Measurements from ENCODE around the gene CCR9.
"Not testable (repeated sequence)": the region's sequence is repeated elsewhere in the genome, so short reads cannot be mapped to it uniquely, and the experiment has no call there.

The CCR9 gene

GRCh38 chr3:45885979-45886705, at the start of gene CCR9:
Gene CCR9 (plus strand): TSS chr3:45886543. CDS start chr3:45894934, 8,391 bp downstream.
- Histone ChIP-seq H2AFZ (ENCODE audit: low read depth, low read length) (no peak within 1 kb of the TSS), H3K36me3 (ENCODE audit: insufficient read depth, low read length) (no peaks in the 10 kb centered on the region), H3K9me3 (ENCODE audit: low read length) (no peaks in the 10 kb centered on the region), H3K27me3 (ENCODE audit: insufficient read depth, low read length) (peaks cover 3% of the 10 kb centered on the region), H3K4me3 (ENCODE audit: low read length) (no peak within 1 kb of the TSS), H3K4me1 (ENCODE audit: insufficient read depth, low read length) (peaks cover 4% of the 10 kb centered on the region)

- H3K9me3 ChIP-seq (ENCODE audit: low read length) = no peaks in the 10 kb centered on the region
- H3K36me3 ChIP-seq (ENCODE audit: insufficient read depth, low read length) = peaks cover 23% of the 10 kb centered on the region
- peaks cover 10% of the 10 kb centered on the region for H3K4me1 ChIP-seq (ENCODE audit: insufficient read depth, low read length)
- no peak overlapping the region for H3K4me3 ChIP-seq (ENCODE audit: low read length)
- no peak overlapping the region for H2AFZ ChIP-seq (ENCODE audit: low read depth, low read length)
- H3K27me3 ChIP-seq (ENCODE audit: insufficient read depth, low read length) = no peaks in the 10 kb centered on the region
Observed at GRCh38 chr3:45838466-45838865, 47.9 kb upstream of the CCR9 start.

GRCh38 chr3:45841420-45841756, 45.0 kb upstream of the CCR9 start:
- Histone ChIP-seq H3K36me3 (ENCODE audit: insufficient read depth, low read length) (peaks cover 3% of the 10 kb centered on the region), H3K9me3 (ENCODE audit: low read length) (no peaks in the 10 kb centered on the region), H3K4me1 (ENCODE audit: insufficient read depth, low read length) (peaks cover 10% of the 10 kb centered on the region), H3K4me3 (ENCODE audit: low read length) (peak overlapping the region; percentile 71), H2AFZ (ENCODE audit: low read depth, low read length) (peak overlapping the region; percentile 86), H3K27me3 (ENCODE audit: insufficient read depth, low read length) (peaks cover 6% of the 10 kb centered on the region)

DNA sequence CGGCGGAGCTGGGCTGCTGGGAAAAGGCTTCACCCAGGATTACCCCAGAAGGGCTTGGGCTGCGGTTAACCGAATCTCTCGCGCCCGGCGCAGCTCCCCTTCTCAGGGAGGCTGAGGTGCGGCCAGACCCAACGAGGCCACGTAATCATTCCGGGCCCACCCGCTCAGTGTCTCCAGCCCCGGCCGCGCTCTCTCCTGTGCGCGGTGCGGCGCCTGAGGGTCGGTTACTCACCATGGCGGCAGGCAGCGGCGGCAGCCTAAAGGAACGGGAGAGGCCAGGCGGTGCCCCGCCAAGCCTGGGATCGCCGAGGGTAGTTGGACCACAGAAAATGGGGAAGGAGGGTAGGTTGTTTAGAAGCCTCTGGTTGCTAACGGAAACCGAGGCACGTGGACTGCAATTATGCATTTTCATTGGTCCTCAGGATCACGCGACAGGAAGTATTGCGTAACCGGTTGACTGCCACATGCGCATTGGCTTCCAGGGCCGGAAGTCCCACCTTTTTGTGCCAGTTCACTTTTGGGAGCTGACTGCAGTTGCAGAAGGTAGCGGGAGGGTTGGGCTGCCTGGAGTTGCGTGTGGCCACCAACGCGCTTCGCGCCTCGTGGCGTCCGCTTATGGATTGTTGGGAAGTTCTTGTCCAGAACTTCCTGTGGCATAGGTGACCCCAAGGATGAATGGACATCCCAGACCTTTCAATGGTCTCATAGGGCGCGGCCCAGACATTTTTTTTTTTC, 44.4 kb upstream of the CCR9 start, which contains the start of gene LZTFL1:
LZTFL1 (minus strand) TSS at position 363 of the 735 bp plus-strand sequence; CDS start at position 235, 128 bp downstream.
- H3K4me3 ChIP-seq (ENCODE audit: low read length) = peak within 1 kb of the TSS; percentile 71
- H3K36me3 ChIP-seq (ENCODE audit: insufficient read depth, low read length) = no peaks in the 10 kb centered on the region
- H3K27me3 ChIP-seq (ENCODE audit: insufficient read depth, low read length) = peaks cover 6% of the 10 kb centered on the region
- H3K9me3 ChIP-seq (ENCODE audit: low read length) = no peaks in the 10 kb centered on the region
- H2AFZ ChIP-seq (ENCODE audit: low read depth, low read length) = peak within 1 kb of the TSS; percentile 86
- peaks cover 10% of the 10 kb centered on the region for H3K4me1 ChIP-seq (ENCODE audit: insufficient read depth, low read length)

DNA sequence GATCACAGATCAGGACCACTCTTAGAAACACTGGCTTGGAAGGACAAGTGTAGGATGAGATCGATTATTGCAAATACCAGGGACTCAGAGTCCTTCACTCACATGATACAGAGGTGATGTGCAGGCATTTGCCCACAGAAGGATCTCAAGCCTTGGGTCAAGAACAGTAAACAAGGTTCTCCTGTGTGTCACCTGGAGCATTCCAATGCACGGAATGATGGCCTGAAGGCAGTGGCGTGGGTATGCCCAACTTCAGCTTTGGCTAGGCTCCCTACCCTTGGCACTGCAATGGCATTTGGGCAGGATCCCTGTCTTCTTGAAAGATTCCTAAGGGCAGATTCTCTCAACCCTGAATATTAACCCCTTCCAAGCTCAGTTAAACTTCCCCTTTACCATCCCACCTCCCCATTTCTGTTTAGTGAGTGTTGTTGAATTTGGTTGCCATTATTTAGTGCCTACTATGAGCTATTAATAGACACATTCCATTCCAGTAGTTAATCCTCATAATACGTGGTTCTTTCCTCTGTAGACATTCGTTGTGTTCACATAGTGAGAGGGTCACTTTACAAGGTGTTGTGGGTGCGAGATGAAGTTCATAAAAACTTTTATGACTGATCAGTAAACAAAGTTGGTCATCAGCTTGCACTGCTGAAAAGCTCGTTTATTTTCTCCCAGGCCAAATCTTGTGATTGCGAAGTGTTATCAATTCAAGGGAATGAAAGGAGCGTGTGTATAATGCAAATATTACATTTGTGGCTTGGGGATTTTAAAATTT, 43.3 kb upstream of the CCR9 start:
- Histone ChIP-seq H3K27me3 (ENCODE audit: insufficient read depth, low read length) (peaks cover 15% of the 10 kb centered on the region), H3K4me1 (ENCODE audit: insufficient read depth, low read length) (peaks cover 10% of the 10 kb centered on the region), H3K9me3 (ENCODE audit: low read length) (no peaks in the 10 kb centered on the region), H3K36me3 (ENCODE audit: insufficient read depth, low read length) (no peaks in the 10 kb centered on the region), H2AFZ (ENCODE audit: low read depth, low read length) (no peak overlapping the region), H3K4me3 (ENCODE audit: low read length) (peak overlapping the region; percentile 71)

GRCh38 chr3:45844616-45845015, 41.7 kb upstream of the CCR9 start:
- Histone ChIP-seq H3K36me3 (ENCODE audit: insufficient read depth, low read length) (no peaks in the 10 kb centered on the region), H2AFZ (ENCODE audit: low read depth, low read length) (no peak overlapping the region), H3K4me1 (ENCODE audit: insufficient read depth, low read length) (peaks cover 10% of the 10 kb centered on the region), H3K27me3 (ENCODE audit: insufficient read depth, low read length) (peaks cover 23% of the 10 kb centered on the region), H3K9me3 (ENCODE audit: low read length) (no peaks in the 10 kb centered on the region), H3K4me3 (ENCODE audit: low read length) (no peak overlapping the region)

DNA sequence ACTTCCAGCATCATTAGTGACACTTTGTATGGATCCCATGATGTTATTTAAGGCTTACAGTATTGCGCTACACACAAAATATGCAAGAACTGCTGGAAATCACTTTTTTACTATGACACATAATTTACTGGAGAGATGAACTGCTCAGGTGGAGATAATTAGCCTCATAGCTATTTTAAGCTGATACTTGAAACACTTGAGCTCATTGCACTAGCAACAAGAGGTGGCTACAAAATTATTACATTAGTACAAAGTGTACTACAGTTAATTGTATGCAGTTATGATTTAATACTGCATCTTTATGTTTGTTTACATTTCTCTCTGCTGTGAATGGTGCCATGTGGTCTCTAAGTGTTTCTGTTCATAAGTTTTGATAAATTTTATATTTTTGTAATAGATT, 38.0 kb upstream of the CCR9 start:
- Histone ChIP-seq H3K27me3 (ENCODE audit: insufficient read depth, low read length) (peaks cover 27% of the 10 kb centered on the region), H3K9me3 (ENCODE audit: low read length) (no peaks in the 10 kb centered on the region), H2AFZ (ENCODE audit: low read depth, low read length) (no peak overlapping the region), H3K36me3 (ENCODE audit: insufficient read depth, low read length) (no peaks in the 10 kb centered on the region), H3K4me3 (ENCODE audit: low read length) (no peak overlapping the region), H3K4me1 (ENCODE audit: insufficient read depth, low read length) (no peaks in the 10 kb centered on the region)

DNA sequence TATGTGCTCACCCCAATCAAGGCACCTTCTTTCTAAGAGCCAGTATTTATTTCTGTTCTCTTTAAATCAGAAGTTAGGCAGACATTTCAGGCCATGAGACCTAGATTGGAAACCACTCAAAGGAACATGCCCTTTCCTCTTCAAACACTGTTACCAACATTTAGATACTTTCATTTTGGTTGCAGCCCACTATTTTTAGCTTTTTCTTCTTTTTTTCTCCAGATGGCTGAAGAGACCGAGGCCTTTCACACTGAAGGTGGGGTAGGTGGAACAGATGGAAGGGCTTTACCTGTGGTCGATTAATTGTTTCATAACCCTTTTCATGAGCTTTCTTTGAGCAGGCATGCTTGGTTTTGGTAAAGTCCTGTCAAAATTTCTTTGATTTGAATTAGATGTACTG, 33.5 kb upstream of the CCR9 start:
- no peak overlapping the region for H3K4me3 ChIP-seq (ENCODE audit: low read length)
- H3K27me3 ChIP-seq (ENCODE audit: insufficient read depth, low read length) = peaks cover 13% of the 10 kb centered on the region
- H3K36me3 ChIP-seq (ENCODE audit: insufficient read depth, low read length) = no peaks in the 10 kb centered on the region

GRCh38 chr3:45856323-45856722, 30.0 kb upstream of the CCR9 start:
- H3K27me3 ChIP-seq (ENCODE audit: insufficient read depth, low read length); H3K9me3 ChIP-seq (ENCODE audit: low read length): not testable (repeated sequence)

More for the DNA sequence above, 33.5 kb upstream of the CCR9 start:
- H3K4me1 ChIP-seq (ENCODE audit: insufficient read depth, low read length) = no peaks in the 10 kb centered on the region
- H2AFZ ChIP-seq (ENCODE audit: low read depth, low read length) = no peak overlapping the region
- H3K9me3 ChIP-seq (ENCODE audit: low read length) = no peaks in the 10 kb centered on the region

GRCh38 chr3:45857024-45857423, 29.3 kb upstream of the CCR9 start:
- not testable (repeated sequence) for H3K4me1 ChIP-seq (ENCODE audit: insufficient read depth, low read length); H3K36me3 ChIP-seq (ENCODE audit: insufficient read depth, low read length); H3K9me3 ChIP-seq (ENCODE audit: low read length); H2AFZ ChIP-seq (ENCODE audit: low read depth, low read length); H3K4me3 ChIP-seq (ENCODE audit: low read length); H3K27me3 ChIP-seq (ENCODE audit: insufficient read depth, low read length)

More at GRCh38 chr3:45856323-45856722, 30.0 kb upstream of the CCR9 start:
- H3K4me1 ChIP-seq (ENCODE audit: insufficient read depth, low read length); H2AFZ ChIP-seq (ENCODE audit: low read depth, low read length); H3K4me3 ChIP-seq (ENCODE audit: low read length); H3K36me3 ChIP-seq (ENCODE audit: insufficient read depth, low read length): not testable (repeated sequence)

GRCh38 chr3:45858809-45859543, 27.4 kb upstream of the CCR9 start:
- Histone ChIP-seq H3K36me3 (ENCODE audit: insufficient read depth, low read length) (no peaks in the 10 kb centered on the region), H3K4me1 (ENCODE audit: insufficient read depth, low read length) (no peaks in the 10 kb centered on the region), H3K4me3 (ENCODE audit: low read length) (no peak overlapping the region), H3K27me3 (ENCODE audit: insufficient read depth, low read length) (peaks cover 13% of the 10 kb centered on the region), H2AFZ (ENCODE audit: low read depth, low read length) (no peak overlapping the region), H3K9me3 (ENCODE audit: low read length) (peaks cover 2% of the 10 kb centered on the region)

DNA sequence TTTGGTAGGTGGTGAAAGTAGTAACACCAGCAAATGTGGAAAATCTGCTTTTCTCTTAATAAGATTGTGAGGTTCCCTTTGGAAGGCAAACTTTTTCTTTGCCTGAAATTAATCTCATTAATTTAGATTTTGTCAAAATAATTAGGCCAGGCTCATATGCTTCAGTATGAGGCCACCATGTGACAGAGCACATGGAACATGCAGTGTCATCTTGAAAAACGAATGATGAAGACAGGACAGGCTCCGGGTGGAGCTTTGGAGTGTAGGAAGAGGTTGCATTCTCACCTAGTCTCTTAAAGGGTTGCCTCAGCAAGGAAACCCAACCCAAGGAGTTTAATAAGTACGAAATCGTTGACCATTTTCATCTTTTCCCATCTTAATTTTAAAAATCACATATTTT, 25.9 kb upstream of the CCR9 start:
- no peak overlapping the region for H3K4me3 ChIP-seq (ENCODE audit: low read length)
- no peaks in the 10 kb centered on the region for H3K36me3 ChIP-seq (ENCODE audit: insufficient read depth, low read length)

More for the DNA sequence above, 25.9 kb upstream of the CCR9 start:
- no peaks in the 10 kb centered on the region for H3K4me1 ChIP-seq (ENCODE audit: insufficient read depth, low read length)
- no peak overlapping the region for H2AFZ ChIP-seq (ENCODE audit: low read depth, low read length)
- H3K27me3 ChIP-seq (ENCODE audit: insufficient read depth, low read length) = peaks cover 13% of the 10 kb centered on the region
- peaks cover 2% of the 10 kb centered on the region for H3K9me3 ChIP-seq (ENCODE audit: low read length)
